Measurements from ENCODE around the gene RAD23A. TPM values are rescaled to one million over a fixed set of nuclear protein-coding genes. Genes with fewer than 3 reads are reported as not detected.
"Not testable (repeated sequence)": the region's sequence is repeated elsewhere in the genome, so short reads cannot be mapped to it uniquely, and the experiment has no call there.

RAD23A gene
- total RNA-seq, 1 donor from 2014 or later = 42.6 TPM

DNA sequence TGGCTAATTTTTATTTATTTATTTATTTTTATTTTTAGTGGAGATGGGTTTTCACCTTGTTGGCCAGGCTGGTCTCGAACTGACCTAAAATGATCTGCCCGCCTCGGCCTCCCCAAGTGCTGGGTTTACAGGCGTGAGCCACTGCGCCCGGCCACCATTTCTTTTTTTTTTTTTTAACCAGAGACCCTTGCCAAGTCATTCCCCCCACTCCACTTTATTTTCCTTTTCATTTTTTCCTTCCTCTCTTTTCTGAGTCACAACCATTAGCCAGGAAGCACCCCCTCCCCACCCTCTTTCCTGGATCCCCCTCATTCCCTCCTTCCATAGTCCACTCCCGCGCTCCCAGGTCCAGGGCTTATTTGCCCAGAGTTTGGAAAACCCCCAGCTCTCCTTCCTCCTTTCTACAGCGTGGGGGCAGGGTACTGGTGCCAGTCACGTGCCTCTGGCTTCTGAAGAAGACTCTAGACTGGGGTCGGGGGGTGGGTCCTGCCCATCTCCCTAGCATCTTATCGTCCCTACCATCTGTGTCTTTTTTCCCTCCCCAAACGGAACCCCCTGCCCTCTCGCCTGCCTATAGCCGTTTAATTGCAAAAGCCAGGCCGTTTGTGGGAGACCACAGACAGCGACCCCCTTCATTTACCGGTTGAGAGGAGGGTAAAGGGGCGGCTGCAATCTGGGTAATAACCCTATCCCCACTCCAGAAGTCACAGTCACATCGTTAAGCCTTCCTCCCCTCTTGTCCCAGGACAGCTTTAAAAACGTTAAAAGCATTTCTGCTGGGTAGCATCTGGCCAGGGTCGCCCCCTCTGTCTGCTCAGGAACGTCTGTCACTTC, 8.4 kb upstream of the RAD23A start:
- ATAC-seq (no peak), DNase-seq (ENCODE audit: low spot score) (no peak)

DNA sequence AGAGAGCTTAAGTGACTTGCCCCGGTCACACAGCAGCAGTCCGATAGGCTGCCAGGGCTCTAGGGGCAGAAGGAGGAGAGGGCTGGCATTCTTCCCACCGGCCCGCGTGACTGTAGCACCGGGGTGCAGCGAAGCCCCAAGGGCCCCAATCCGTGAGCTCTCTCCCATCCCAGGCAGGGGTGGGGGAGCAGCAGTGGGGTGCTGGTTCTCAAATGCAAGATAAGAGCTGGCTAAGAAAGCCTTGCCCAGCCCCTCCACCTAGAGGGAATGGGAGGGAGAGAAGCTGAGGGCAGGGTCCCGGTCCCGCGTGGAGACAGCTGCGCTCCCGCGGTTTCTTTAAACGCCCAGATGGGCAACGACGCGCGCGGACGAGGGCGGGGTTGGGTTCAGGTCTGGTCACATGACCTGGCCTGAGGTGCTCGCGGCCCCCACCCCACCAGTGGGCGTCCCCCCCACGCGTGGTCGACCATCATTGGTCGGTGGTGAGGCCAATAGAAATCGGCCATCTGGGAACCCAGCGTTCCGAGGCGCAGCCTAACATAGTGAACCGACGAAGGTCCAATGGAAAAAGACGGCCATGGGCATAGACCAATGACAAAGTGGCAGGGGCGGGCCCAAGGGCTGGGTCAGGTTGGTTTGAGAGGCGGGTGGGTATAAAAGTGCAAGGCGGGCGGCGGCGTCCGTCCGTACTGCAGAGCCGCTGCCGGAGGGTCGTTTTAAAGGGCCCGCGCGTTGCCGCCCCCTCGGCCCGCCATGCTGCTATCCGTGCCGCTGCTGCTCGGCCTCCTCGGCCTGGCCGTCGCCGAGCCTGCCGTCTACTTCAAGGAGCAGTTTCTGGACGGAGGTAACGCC, 7.5 kb upstream of the RAD23A start, which contains the start of gene CALR:
CALR (plus strand) TSS at position 683 of the 852 bp plus-strand sequence; CDS start at position 754, 71 bp downstream.
- peak; percentile 80 for ATAC-seq

DNA sequence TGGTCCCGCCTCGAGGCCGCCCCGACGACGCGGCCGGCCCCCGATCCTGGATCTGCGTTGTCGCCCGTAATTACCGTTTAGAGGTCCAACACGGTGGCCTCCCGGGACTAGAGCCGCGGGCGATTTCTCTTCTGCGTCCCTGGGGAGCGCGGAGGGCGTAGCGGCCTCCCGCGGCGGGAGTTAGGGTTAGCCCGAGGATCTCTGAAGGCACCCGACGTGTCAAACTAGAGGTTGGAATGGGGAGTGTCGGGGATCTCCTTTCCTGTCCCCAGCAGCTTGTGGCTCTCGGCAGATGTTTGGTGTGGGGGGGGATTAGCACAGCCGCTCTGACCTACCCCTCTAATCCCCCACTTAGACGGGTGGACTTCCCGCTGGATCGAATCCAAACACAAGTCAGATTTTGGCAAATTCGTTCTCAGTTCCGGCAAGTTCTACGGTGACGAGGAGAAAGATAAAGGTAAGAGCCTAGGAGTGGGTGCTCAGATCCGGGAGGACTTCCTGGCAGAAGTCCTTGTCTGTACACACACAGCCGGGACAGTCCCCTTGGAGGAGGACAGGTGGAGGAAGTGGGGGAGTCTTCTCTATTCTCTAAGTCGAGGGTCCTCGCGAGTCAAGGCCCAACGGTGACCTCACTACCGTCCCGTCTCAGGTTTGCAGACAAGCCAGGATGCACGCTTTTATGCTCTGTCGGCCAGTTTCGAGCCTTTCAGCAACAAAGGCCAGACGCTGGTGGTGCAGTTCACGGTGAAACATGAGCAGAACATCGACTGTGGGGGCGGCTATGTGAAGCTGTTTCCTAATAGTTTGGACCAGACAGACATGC, 6.7 kb upstream of the RAD23A start:
- peak; percentile 8 for ATAC-seq
- peak; percentile 64 for DNase-seq (ENCODE audit: low spot score)

More for the DNA sequence above, 7.5 kb upstream of the RAD23A start, which contains the start of gene CALR:
- peak; percentile 100 for DNase-seq (ENCODE audit: low spot score)

DNA sequence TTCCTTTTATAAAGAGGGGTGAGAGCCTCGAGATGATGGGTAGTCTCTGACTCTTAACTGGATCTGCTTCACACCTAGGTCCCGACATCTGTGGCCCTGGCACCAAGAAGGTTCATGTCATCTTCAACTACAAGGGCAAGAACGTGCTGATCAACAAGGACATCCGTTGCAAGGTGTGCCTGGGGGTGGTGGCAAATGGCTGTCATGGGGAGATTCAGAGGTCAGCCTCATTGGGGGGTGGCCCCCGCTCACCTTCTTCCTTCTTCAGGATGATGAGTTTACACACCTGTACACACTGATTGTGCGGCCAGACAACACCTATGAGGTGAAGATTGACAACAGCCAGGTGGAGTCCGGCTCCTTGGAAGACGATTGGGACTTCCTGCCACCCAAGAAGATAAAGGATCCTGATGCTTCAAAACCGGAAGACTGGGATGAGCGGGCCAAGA, 5.7 kb upstream of the RAD23A start:
- no peak for DNase-seq (ENCODE audit: low spot score)

DNA sequence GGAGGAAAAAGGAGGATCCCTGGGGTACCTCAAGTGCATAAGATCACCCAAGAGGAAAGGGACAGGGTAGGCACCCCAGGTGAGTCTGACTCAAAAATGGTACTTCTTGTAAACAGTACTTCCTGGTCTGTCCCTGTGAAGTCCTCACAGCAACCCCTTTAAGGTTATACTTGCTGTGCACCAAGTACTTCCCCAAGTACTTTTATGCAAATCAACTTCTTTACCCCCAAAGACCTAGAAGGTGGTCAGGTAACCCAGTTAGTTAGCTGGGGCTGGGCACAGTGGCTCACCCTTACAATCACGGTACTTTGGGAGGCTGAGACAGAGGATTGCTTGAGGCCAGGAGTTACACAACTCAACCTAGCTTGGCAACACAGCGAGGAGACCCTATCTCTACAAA, 4.8 kb upstream of the RAD23A start:
- ATAC-seq (no peak), DNase-seq (ENCODE audit: low spot score) (no peak)

More for the DNA sequence above, 5.7 kb upstream of the RAD23A start:
- ATAC-seq = no peak

DNA sequence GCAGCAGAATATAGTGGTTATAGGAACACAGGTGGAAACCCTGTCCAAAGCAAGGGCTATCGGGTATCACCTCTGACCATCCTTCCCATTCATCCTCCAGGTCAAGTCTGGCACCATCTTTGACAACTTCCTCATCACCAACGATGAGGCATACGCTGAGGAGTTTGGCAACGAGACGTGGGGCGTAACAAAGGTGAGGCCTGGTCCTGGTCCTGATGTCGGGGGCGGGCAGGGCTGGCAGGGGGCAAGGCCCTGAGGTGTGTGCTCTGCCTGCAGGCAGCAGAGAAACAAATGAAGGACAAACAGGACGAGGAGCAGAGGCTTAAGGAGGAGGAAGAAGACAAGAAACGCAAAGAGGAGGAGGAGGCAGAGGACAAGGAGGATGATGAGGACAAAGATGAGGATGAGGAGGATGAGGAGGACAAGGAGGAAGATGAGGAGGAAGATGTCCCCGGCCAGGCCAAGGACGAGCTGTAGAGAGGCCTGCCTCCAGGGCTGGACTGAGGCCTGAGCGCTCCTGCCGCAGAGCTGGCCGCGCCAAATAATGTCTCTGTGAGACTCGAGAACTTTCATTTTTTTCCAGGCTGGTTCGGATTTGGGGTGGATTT, 2.1 kb upstream of the RAD23A start:
- DNase-seq (ENCODE audit: low spot score) = no peak
- ATAC-seq = no peak

DNA sequence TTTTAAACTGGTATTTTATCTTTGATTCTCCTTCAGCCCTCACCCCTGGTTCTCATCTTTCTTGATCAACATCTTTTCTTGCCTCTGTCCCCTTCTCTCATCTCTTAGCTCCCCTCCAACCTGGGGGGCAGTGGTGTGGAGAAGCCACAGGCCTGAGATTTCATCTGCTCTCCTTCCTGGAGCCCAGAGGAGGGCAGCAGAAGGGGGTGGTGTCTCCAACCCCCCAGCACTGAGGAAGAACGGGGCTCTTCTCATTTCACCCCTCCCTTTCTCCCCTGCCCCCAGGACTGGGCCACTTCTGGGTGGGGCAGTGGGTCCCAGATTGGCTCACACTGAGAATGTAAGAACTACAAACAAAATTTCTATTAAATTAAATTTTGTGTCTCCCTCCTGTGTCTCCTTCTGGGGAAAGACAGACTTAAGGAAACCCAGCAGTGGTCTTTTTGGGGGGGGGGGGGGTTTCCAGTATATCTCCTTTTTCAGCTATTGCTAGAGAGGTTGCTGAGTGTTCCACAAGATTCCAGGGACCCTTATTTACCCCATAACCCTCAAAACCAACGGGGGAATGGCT, 1.5 kb upstream of the RAD23A start:
- DNase-seq (ENCODE audit: low spot score) = no peak
- no peak for ATAC-seq

DNA sequence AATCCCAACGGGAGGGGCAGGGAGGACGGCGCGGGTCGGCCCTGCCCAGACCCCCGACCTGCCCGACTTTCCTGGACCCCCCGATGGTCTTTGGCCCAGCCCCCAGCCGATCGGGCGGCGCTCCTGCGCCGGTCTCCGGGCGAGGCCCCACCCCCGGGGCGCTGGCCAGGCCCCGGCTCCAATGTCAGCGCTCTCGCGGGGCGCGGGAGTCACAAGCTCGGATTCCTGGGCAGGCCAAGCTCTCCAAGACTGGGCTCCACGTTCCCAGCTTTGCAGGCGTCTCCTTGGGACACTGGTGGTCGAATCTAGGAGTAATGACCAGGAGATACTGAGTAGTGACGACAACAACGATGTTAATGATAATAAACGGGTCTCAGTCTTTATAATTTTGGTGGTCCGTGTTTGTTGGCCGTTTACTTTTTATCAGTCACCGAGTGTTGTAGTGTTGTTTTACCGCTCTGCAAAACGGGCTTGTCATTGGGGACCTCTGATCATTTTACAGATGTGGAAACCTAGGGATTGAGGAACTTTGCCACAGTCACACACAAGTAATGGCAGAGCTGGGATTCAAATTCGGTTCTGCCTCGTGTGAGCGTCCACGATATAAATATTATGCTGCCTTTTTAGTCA, 545 bp downstream of the RAD23A start:
- DNase-seq (ENCODE audit: low spot score) (peak; percentile 77), ATAC-seq (peak; percentile 79)

DNA sequence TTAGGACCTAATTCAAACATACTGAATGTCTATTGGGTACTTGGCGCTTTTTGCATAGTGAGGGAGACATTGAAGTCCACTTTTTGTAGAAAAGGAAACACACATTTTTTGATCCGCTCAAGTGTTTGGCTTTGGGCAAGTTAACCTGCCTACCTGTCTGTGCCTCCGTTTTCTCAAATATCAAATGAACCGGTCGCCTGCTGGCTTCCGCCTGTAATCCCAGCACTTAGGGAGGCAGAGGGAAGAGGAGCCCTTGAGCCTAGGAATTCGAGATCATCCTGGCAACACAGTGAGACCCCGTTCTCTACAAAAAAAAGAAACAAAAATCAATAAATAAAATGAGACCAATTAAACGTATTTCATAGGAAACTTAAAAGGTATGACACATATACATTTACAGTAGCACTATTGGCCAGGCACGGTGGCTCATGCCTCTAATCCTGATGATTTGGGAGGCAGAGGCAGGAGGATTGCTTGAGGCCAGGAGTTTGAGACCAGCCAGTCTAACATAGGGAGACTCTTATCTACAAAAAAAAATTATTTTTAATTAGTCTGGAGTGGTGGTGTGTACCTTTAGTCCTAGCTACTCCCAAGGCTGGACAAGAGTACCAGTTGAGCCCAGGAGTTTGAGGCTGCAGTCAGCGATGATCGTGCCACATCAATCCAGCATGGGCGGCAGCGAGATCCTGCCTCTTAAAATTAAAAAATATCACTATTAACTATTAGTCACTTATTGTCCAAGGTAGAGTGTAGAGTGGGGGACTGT, 1.3 kb downstream of the RAD23A start:
- ATAC-seq (no peak), DNase-seq (ENCODE audit: low spot score) (no peak)

DNA sequence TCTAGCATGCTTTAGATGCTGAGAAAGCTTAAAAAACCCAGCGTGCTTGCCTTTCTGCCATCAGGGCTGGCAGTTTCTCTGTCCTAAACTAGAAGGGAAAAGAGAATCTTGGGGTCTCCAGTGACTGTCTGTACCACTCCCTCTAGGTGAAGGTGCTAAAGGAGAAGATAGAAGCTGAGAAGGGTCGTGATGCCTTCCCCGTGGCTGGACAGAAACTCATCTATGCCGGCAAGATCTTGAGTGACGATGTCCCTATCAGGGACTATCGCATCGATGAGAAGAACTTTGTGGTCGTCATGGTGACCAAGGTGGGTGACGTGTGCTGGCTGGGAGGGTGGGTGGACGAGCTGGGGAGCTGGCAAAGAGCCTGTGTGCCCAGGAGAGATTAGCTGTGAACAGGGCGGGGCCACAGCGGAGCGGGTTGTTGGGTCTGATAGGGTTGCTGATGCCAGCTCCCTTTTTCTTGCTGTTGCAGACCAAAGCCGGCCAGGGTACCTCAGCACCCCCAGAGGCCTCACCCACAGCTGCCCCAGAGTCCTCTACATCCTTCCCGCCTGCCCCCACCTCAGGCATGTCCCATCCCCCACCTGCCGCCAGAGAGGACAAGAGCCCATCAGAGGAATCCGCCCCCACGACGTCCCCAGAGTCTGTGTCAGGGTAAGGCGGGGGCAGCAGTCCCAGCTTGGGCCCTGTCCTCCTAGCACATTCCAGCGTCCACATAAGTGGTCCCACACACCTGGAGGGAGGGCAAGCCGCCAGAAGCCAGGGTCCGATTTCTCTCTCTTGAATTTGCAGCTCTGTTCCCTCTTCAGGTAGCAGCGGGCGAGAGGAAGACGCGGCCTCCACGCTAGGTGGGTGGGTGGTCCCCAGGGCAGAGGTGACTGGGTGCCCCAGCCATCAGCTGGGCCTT, 2.3 kb downstream of the RAD23A start:
- no peak for DNase-seq (ENCODE audit: low spot score)
- no peak for ATAC-seq

DNA sequence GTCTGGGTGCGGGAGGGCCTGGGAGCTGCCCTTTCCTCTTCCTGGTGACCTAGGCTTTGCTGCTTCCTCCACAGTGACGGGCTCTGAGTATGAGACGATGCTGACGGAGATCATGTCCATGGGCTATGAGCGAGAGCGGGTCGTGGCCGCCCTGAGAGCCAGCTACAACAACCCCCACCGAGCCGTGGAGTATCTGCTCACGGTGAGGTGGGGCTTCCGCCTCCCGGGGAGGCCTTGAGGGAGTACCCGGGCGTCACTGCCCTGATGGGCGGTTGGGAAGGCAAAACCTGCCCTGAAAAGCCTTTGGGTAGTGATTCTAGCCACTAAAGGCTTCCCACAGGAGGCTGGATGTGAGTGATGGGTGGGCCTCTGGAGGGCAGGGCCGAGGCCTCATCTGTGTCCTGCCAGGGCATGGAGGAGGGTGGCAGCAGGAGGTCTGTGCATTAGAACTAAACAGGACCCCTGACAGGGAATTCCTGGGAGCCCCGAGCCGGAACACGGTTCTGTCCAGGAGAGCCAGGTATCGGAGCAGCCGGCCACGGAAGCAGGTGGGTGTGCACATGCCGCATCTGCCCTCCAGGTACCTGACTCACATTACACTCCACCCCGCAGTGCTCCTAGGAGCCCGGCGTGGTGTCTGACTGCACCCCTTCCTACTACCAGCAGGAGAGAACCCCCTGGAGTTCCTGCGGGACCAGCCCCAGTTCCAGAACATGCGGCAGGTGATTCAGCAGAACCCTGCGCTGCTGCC, 3.1 kb downstream of the RAD23A start:
- ATAC-seq (no peak), DNase-seq (ENCODE audit: low spot score) (no peak)

DNA sequence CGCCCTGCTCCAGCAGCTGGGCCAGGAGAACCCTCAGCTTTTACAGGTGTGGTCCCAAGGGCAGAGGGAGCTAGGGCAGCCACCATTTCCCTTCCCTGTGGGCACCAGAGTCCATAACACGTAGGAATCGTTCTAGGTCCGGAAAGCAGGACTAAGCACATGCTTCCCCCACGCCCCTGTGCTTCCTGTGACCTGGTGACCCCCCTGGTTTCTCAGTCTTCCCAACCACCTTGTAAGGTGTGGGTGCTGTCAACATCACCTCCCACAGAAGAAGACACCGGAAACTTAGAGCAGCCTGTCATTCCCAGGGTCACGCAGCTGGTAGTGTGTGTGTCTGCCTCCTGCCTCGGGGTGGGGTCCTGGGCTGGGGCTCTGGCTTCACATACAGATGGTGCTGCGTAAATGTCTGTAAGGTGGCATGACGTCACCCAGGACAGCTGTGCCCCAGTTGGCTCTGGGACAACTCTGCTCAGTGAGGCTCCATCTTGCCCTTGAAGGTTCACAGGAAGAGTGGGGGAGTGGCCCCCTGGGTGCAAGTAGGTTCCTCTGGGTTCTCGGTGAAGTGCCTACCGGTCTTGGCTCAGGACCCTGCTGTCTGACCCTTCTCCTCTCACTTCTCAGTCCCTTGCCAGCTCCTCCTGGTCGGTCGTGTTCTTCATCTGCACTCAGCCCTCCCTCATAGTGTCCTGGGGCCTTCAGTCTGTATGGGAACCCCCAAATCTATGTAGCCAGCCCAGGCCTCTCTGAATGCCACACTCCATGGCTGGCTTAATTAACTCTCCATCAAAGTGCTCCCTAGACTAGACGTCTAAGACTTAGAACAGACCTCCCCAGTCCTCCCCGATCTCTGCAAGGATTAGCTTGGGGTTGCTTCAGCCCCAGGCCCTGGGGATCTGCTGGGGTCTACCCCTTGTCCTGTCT, 4.0 kb downstream of the RAD23A start:
- DNase-seq (ENCODE audit: low spot score) (no peak), ATAC-seq (no peak)

DNA sequence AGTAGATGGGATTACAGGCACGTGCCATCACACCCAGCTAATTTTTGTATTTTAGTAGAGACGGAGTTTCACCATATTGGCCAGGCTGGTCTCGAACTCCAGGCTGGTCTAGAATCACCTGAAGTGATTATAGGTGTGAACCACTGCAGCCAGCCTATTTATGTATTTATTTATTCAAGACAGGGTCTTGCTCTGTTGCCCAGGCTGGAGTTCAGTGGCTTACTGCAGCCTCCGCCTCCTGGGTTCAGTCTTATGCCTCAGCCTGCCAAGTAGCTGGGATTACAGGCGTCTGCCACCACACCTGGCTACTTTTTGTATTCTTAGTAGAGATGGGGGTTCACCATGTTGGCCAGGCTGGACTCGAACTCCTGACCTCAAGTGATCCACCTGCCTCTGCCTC, 6.4 kb downstream of the RAD23A start:
- DNase-seq (ENCODE audit: low spot score) = not testable (repeated sequence)

DNA sequence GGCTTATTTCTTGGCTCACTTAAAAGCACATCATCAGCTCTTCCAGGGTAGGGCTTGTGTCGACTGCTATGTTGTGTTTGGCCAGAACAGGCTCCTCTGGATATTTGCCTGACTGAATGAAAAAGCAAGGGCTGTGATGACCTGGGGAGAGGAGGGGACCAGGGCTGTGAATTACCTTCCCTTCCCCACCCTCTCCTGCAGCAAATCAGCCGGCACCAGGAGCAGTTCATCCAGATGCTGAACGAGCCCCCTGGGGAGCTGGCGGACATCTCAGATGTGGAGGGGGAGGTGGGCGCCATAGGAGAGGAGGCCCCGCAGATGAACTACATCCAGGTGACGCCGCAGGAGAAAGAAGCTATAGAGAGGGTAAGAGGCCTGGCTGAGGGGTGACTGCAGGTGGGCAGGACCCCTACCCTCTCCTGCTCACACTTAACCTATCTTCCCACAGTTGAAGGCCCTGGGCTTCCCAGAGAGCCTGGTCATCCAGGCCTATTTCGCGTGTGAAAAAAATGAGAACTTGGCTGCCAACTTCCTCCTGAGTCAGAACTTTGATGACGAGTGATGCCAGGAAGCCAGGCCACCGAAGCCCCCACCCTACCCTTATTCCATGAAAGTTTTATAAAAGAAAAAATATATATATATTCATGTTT, 7.0 kb downstream of the RAD23A start:
- DNase-seq (ENCODE audit: low spot score) = no peak
- ATAC-seq = no peak

More for the DNA sequence above, 6.4 kb downstream of the RAD23A start:
- ATAC-seq = not testable (repeated sequence)

DNA sequence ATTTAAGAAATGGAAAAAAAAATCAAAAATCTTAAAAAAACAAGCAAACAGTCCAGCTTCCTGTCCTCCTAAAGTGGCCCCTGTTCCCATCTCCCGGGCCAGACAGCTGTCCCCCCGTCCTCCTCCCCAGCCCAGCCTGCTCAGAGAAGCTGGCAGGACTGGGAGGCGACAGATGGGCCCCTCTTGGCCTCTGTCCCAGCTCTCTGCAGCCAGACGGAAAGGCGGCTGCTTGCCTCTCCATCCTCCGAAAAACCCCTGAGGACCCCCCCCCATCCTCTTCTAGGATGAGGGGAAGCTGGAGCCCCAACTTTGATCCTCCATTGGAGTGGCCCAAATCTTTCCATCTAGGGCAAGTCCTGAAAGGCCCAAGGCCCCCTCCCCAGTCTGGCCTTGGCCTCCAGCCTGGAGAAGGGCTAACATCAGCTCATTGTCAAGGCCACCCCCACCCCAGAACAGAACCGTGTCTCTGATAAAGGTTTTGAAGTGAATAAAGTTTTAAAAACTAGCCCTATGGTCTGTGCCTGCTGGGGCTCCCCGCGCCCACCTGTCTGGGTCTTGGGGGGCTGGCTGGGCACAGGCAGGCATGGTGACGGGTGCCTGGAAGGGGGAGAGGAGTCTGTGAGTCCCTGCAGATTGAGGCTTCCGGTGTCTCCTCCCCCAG, 7.6 kb downstream of the RAD23A start:
- DNase-seq (ENCODE audit: low spot score) = no peak
- no peak for ATAC-seq

Data from left lobe of liver (tissue), 2 donors.